Aorta (tissue), 5 donors: ENCODE data around the gene LIMCH1. TPM values are rescaled to one million over a fixed set of nuclear protein-coding genes. Genes with fewer than 3 reads are reported as not detected.
A peak's percentile ranks its signal among the peaks of the same experiment; 100 is the strongest.

Experiments
- ATAC-seq: fragments of 200-7000 bp; cut with Tn5 transposase; one replicate; pipeline ENCODE4 v1.9.1; 2022; ENCODE audit warnings: moderate library complexity; ENCODE audit not compliant: low FRiP score
- DNase-seq, 2 donors: peaks; one replicate each; pipeline ENCODE4 v3.0.0-alpha.2; 2020
- H3K27ac ChIP-seq, 2 donors: one replicate each; pipeline ENCODE4 v1.5.1; 2013; ENCODE audit warnings: low read length in 2 of 2, mild to moderate bottlenecking in 2 of 2, moderate library complexity in 2 of 2, control low read depth in 1 of 2, inconsistent platforms in 1 of 2, low read depth in 1 of 2
- H3K27me3 ChIP-seq, 2 donors: one replicate each; pipeline ENCODE4 v1.6.1; 2013; ENCODE audit warnings: control low read depth in 1 of 2, low read length in 1 of 2, mild to moderate bottlenecking in 1 of 2, moderate library complexity in 1 of 2; ENCODE audit not compliant: insufficient read depth in 2 of 2, control insufficient read depth in 1 of 2
- H3K36me3 ChIP-seq, 2 donors: one replicate each; pipeline ENCODE4 v1.6.1; 2013; ENCODE audit warnings: control low read depth in 1 of 2, low read length in 1 of 2, mild to moderate bottlenecking in 1 of 2; ENCODE audit not compliant: insufficient read depth in 2 of 2, control insufficient read depth in 1 of 2
- H3K4me1 ChIP-seq, 2 donors: one replicate each; pipeline ENCODE4 v1.6.1; 2013; ENCODE audit warnings: low read length in 2 of 2, control low read depth in 1 of 2, mild to moderate bottlenecking in 1 of 2, moderate library complexity in 1 of 2; ENCODE audit not compliant: insufficient read depth in 2 of 2, control insufficient read depth in 1 of 2
- H3K4me3 ChIP-seq, 2 donors: one replicate each; pipeline ENCODE4 v1.5.1; 2013; ENCODE audit warnings: low read length in 2 of 2, control low read depth in 1 of 2, mild to moderate bottlenecking in 1 of 2
- H3K9me3 ChIP-seq: one replicate; pipeline ENCODE4 v1.6.1; 2013; ENCODE audit warnings: mild to moderate bottlenecking, low read length; ENCODE audit not compliant: control insufficient read depth
- WGBS, 2 donors: extraction: QIAGEN DNeasy Blood & Tissue Kit; methylation state at CpG; one replicate each; pipeline ENCODE4 v1.1.7; 2013; 5-methylcytosine and 5-hydroxymethylcytosine counted together
- intact Hi-C, 2 donors: fragments of 100-400 bp; cut with DNase I; formaldehyde crosslinking; loops; one replicate each; pipeline versions ENCODE4 v1.14.2 to v1.15.0; 2022
- polyA plus RNA-seq, 2 donors: library from polyadenylated mRNA; stranded (reverse); fragments of 200-250 nt; gene quantifications; one replicate each; pipeline ENCODE4 v1.2.3, GENCODE V29; 2013
- total RNA-seq, 2 donors: library from RNA; stranded (reverse); fragmentation: NEBNext Ultra II Directional; extraction: Animal tissue kit (Norgen Biotek cat#: 25700); gene quantifications; one replicate each; pipeline ENCODE4 v1.2.1, GENCODE V29; 2021
- donor health status: healthy with polysubstance abuse.
- donor health status: Bipolar disorder and iron deficiency.
- donor health status: DM: no; HTN: no; CAD: no.
- donor health status: DM: no; HTN: no; CAD: no.
- donor health status: DM: yes; HTN: yes; CAD: no.

Gene LIMCH1
- total and polyA plus RNA-seq, 4 donors = 31.7 to 191 (median 109) TPM

GRCh38 chr4:41687971-41688370, 150.0 kb downstream of the LIMCH1 start:
- Histone ChIP-seq H3K27ac (no peak overlapping the region), H3K9me3 (no peaks in the 10 kb centered on the region), H3K4me3 (no peak overlapping the region), H3K4me1 (no peaks in the 10 kb centered on the region), H3K36me3 (peaks cover 13 to 22% of the 10 kb centered on the region in 2 donors), H3K27me3 (no peaks in the 10 kb centered on the region)
- 86 to 89% methylated on average over 5 of the region's 5 CpGs for WGBS, 2 donors
- DNase-seq (no peak), ATAC-seq (no peak)
- intact Hi-C loops = loop anchor here in 1 of 2 donors (5.0 kb wide), 1 partner anchor 681 kb away; no protein-coding TSS in a partner anchor

GRCh38 chr4:41692717-41693345, 154.9 kb downstream of the LIMCH1 start:
- no peaks in the 10 kb centered on the region for H3K27me3 ChIP-seq
- DNase-seq (no peak), ATAC-seq (peak; percentile 80)
- 44 to 46% methylated on average over 12 of the region's 12 CpGs for WGBS, 2 donors
- H3K4me3 ChIP-seq = no peak overlapping the region
- H3K4me1 ChIP-seq = no peaks in the 10 kb centered on the region
- H3K9me3 ChIP-seq = no peaks in the 10 kb centered on the region
- no peak overlapping the region for H3K27ac ChIP-seq
- peaks cover 3 to 18% of the 10 kb centered on the region in 2 donors for H3K36me3 ChIP-seq
- intact Hi-C loops = loop anchor here (5.0 kb wide), 2 partner anchors 189 to 194 kb away; no protein-coding TSS in a partner anchor

GRCh38 chr4:41693629-41694028, 155.7 kb downstream of the LIMCH1 start:
- no peak overlapping the region for H3K4me3 ChIP-seq
- DNase-seq (no peak), ATAC-seq (no peak)
- H3K9me3 ChIP-seq = no peaks in the 10 kb centered on the region
- no peaks in the 10 kb centered on the region for H3K4me1 ChIP-seq
- H3K36me3 ChIP-seq = peaks cover 3 to 15% of the 10 kb centered on the region in 2 donors
- intact Hi-C loops = loop anchor here (5.0 kb wide), 2 partner anchors 189 to 194 kb away; no protein-coding TSS in a partner anchor
- H3K27me3 ChIP-seq = no peaks in the 10 kb centered on the region
- no peak overlapping the region for H3K27ac ChIP-seq
- WGBS, 2 donors = 32 to 41% methylated on average over 2 of the region's 2 CpGs

GRCh38 chr4:41696131-41696530, 158.2 kb downstream of the LIMCH1 start:
- Histone ChIP-seq H3K27ac (no peak overlapping the region), H3K4me3 (no peak overlapping the region), H3K9me3 (no peaks in the 10 kb centered on the region), H3K27me3 (no peaks in the 10 kb centered on the region), H3K4me1 (no peaks in the 10 kb centered on the region), H3K36me3 (peaks cover under 1 to 8% of the 10 kb centered on the region in 2 donors)
- intact Hi-C loops = no loop called here
- WGBS, 2 donors = 87 to 89% methylated on average over 3 of the region's 3 CpGs
- no peak for DNase-seq
- no peak for ATAC-seq

- WGBS, 2 donors = 76 to 80% methylated on average over 4 of the region's 4 CpGs
- ATAC-seq = no peak
- no peak for DNase-seq
- H3K9me3 ChIP-seq = no peaks in the 10 kb centered on the region
- no peak overlapping the region for H3K4me3 ChIP-seq
- H3K27ac ChIP-seq = no peak overlapping the region
- H3K4me1 ChIP-seq = no peaks in the 10 kb centered on the region
- peaks cover 0 to 7% of the 10 kb centered on the region in 2 donors for H3K36me3 ChIP-seq
- H3K27me3 ChIP-seq = no peaks in the 10 kb centered on the region
- intact Hi-C loops = no loop called here
Measured at GRCh38 chr4:41696763-41697162, 158.8 kb downstream of the LIMCH1 start.

- Histone ChIP-seq H3K27me3 (no peaks in the 10 kb centered on the region), H3K4me1 (no peaks in the 10 kb centered on the region), H3K36me3 (peaks cover 0 to 4% of the 10 kb centered on the region in 2 donors), H3K9me3 (no peaks in the 10 kb centered on the region), H3K4me3 (no peak overlapping the region), H3K27ac (no peak overlapping the region)
- ATAC-seq = no peak
- no peak for DNase-seq
- intact Hi-C loops = no loop called here
- WGBS, 2 donors = 43 to 48% methylated on average over 3 of the region's 3 CpGs
Measured at GRCh38 chr4:41701983-41702382, 164.0 kb downstream of the LIMCH1 start.

GRCh38 chr4:41702770-41703169, 164.8 kb downstream of the LIMCH1 start:
- no peak for ATAC-seq
- Histone ChIP-seq H3K27me3 (no peaks in the 10 kb centered on the region), H3K36me3 (peaks cover 0 to 3% of the 10 kb centered on the region in 2 donors), H3K27ac (no peak overlapping the region), H3K4me1 (no peaks in the 10 kb centered on the region), H3K9me3 (no peaks in the 10 kb centered on the region), H3K4me3 (no peak overlapping the region)
- 59 to 70% methylated on average over 4 of the region's 4 CpGs for WGBS, 2 donors
- no peak for DNase-seq
- intact Hi-C loops = no loop called here

- DNase-seq (no peak), ATAC-seq (no peak)
- Histone ChIP-seq H3K27me3 (no peaks in the 10 kb centered on the region), H3K36me3 (no peaks in the 10 kb centered on the region), H3K27ac (no peak overlapping the region), H3K9me3 (no peaks in the 10 kb centered on the region), H3K4me3 (no peak overlapping the region), H3K4me1 (no peaks in the 10 kb centered on the region)
- 55 to 67% methylated on average over 3 of the region's 3 CpGs for WGBS, 2 donors
- intact Hi-C loops = no loop called here
Measured at GRCh38 chr4:41703785-41704184, 165.8 kb downstream of the LIMCH1 start.

GRCh38 chr4:41709844-41710481, 172.0 kb downstream of the LIMCH1 start:
- no peak for ATAC-seq
- intact Hi-C loops = no loop called here
- WGBS, 2 donors = 50 to 59% methylated on average over 5 of the region's 5 CpGs
- H3K27me3 ChIP-seq = no peaks in the 10 kb centered on the region
- DNase-seq = no peak
- H3K9me3 ChIP-seq = no peaks in the 10 kb centered on the region
- no peaks in the 10 kb centered on the region for H3K36me3 ChIP-seq
- H3K4me1 ChIP-seq = no peaks in the 10 kb centered on the region
- H3K4me3 ChIP-seq = no peak overlapping the region
- H3K27ac ChIP-seq = no peak overlapping the region
